Neural cell (in vitro differentiated cells): ENCODE measurements around the gene PRKCA. TPM values are rescaled to one million over a fixed set of nuclear protein-coding genes. Genes with fewer than 3 reads are reported as not detected.

Source experiments
- H2AFZ ChIP-seq: fragments of 200-600, 300-800 bp; sonication (generic), shearing (Covaris generic); 2 replicates; pipeline ENCODE4 v1.6.0; 2014; ENCODE audit warnings: low read depth, mild to moderate bottlenecking, antibody characterized with exemption, low read length, moderate library complexity
- H3F3A ChIP-seq: fragments of 200-600 bp; shearing (Covaris generic); 2 replicates; pipeline ENCODE4 v1.6.1; 2016; ENCODE audit warnings: mild to moderate bottlenecking, moderate library complexity, mixed read lengths, antibody characterized with exemption, low read length; ENCODE audit not compliant: insufficient read depth, poor library complexity, severe bottlenecking
- H3K27ac ChIP-seq: fragments of 200-600, 300-800 bp; sonication (generic), shearing (Covaris generic); 2 replicates; pipeline ENCODE4 v1.5.1; 2014; ENCODE audit warnings: mild to moderate bottlenecking, low read length, moderate library complexity
- H3K27me3 ChIP-seq: fragments of 300-800, 200-600 bp; sonication (generic), shearing (Covaris generic); 2 replicates; pipeline ENCODE4 v1.6.0; 2014; ENCODE audit warnings: mild to moderate bottlenecking, low read depth, low read length, moderate library complexity; ENCODE audit not compliant: insufficient read depth
- H3K36me3 ChIP-seq: fragments of 300-800, 200-600 bp; sonication (generic), shearing (Covaris generic); 2 replicates; pipeline ENCODE4 v1.5.1; 2014; ENCODE audit warnings: mild to moderate bottlenecking, antibody characterized with exemption, low read length, moderate library complexity; ENCODE audit not compliant: insufficient read depth
- H3K4me2 ChIP-seq: fragments of 300-800, 200-600 bp; sonication (generic), shearing (Covaris generic); 2 replicates; pipeline ENCODE4 v1.6.0; 2014; ENCODE audit warnings: mild to moderate bottlenecking, low read length
- H3K4me3 ChIP-seq: fragments of 300-800, 200-600 bp; sonication (generic), shearing (Covaris generic); 2 replicates; pipeline ENCODE4 v1.5.1; 2014; ENCODE audit warnings: mild to moderate bottlenecking, low read length, moderate library complexity
- H3K79me2 ChIP-seq: fragments of 200-600 bp; shearing (Covaris generic); replicated peaks from 2 replicates; pipeline ENCODE4 v1.6.0; 2014; ENCODE audit warnings: mild to moderate bottlenecking, low read length, moderate library complexity; ENCODE audit not compliant: insufficient read depth
- H3K9ac ChIP-seq: fragments of 300-800, 200-600 bp; sonication (generic), shearing (Covaris generic); 2 replicates; pipeline ENCODE4 v1.6.1; 2016; ENCODE audit warnings: mild to moderate bottlenecking, low read length, mixed read lengths
- H3K9me2 ChIP-seq: fragments of 200-600 bp; shearing (Covaris generic); 2 replicates; pipeline ENCODE4 v1.6.1; 2016; ENCODE audit warnings: mild to moderate bottlenecking, low read length, mixed read lengths; ENCODE audit not compliant: insufficient read depth
- H3K9me3 ChIP-seq: fragments of 200-600, 300-800 bp; sonication (generic), shearing (Covaris generic); 2 replicates; pipeline ENCODE4 v1.6.1; 2016; ENCODE audit warnings: mild to moderate bottlenecking, mixed run types, low read length, moderate library complexity, mixed read lengths
- H4K20me1 ChIP-seq: fragments of 200-600 bp; shearing (Covaris generic); 2 replicates; pipeline ENCODE4 v1.6.1; 2016; ENCODE audit warnings: mild to moderate bottlenecking, mixed run types; ENCODE audit not compliant: insufficient read depth
- CTCF ChIP-seq: fragments of 450-650 bp; IDR thresholded peaks from 2 replicates; pipeline ENCODE4 v1.5.1; 2014; ENCODE audit warnings: antibody characterized with exemption, mild to moderate bottlenecking, moderate library complexity; ENCODE audit not compliant: poor library complexity, severe bottlenecking
- EP300 ChIP-seq: fragments of 450-650 bp; conservative IDR thresholded peaks from 2 replicates; pipeline ENCODE4 v1.6.1; 2014; ENCODE audit warnings: antibody characterized with exemption, mild to moderate bottlenecking, moderate library complexity; ENCODE audit not compliant: poor library complexity, severe bottlenecking
- EZH2 ChIP-seq: fragments of 200-600, 300-800 bp; shearing (Covaris generic), sonication (generic); IDR thresholded peaks from 2 replicates; pipeline ENCODE4 v1.6.1; 2014; ENCODE audit warnings: antibody characterized with exemption, low read length, borderline replicate concordance, mild to moderate bottlenecking; ENCODE audit not compliant: insufficient read depth, poor library complexity, severe bottlenecking
- MXI1 ChIP-seq: fragments of 450-650 bp; conservative IDR thresholded peaks from 2 replicates; pipeline ENCODE4 v1.6.1; 2014; ENCODE audit warnings: antibody characterized with exemption, mild to moderate bottlenecking; ENCODE audit not compliant: poor library complexity, severe bottlenecking
- POLR2AphosphoS5 ChIP-seq: IDR thresholded peaks from 2 replicates; pipeline ENCODE4 v1.6.1; 2012
- RAD21 ChIP-seq: fragments of 450-650 bp; conservative IDR thresholded peaks from 2 replicates; pipeline ENCODE4 v1.6.1; 2014; ENCODE audit warnings: antibody characterized with exemption, mild to moderate bottlenecking, moderate library complexity
- REST ChIP-seq: IDR thresholded peaks from 2 replicates; pipeline ENCODE4 v1.6.1; 2012; ENCODE audit warnings: borderline replicate concordance
- SMC3 ChIP-seq: fragments of 450-650 bp; conservative IDR thresholded peaks from 2 replicates; pipeline ENCODE4 v1.6.1; 2014; ENCODE audit warnings: antibody characterized with exemption, mild to moderate bottlenecking, moderate library complexity; ENCODE audit not compliant: poor library complexity
- TAF1 ChIP-seq: IDR thresholded peaks from 2 replicates; pipeline ENCODE4 v1.6.1; 2012; ENCODE audit warnings: low read depth
- polyA plus RNA-seq: library from polyadenylated mRNA; depleted of rRNA; stranded (reverse); fragments of >200 nt; gene quantifications from 2 replicates; pipeline ENCODE4 v1.2.3, GENCODE V29; 2014

The PRKCA gene
- polyA plus RNA-seq, 1 donor from 2014 or later = 5.9 TPM

DNA sequence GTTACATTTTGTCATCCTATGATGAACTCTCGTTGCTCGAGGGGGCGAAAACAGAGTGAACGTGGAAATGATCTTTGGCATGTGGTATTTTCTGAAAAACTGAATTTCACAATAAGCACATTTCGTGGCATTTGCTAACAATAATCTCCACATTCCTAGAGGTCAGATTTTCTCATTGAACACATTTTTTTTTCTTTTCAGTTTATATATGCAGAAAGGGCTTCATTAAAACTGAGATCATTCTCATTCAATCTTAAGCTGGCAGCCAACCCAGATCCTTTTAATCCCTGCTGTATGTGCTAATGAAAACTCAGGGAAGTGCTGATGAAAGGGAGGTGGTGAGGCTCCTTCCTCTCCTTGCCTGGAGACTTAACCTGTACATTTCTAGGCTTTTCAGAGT, 52.6 kb downstream of the PRKCA start:
- no peak for TF ChIP-seq REST
- no peak for TF ChIP-seq CTCF
- no peak for TF ChIP-seq MXI1
- no peak for TF ChIP-seq POLR2AphosphoS5
- no peak for TF ChIP-seq EZH2
- no peak for TF ChIP-seq SMC3
- TF ChIP-seq EP300 = no peak
- TF ChIP-seq RAD21 = no peak
- no peak for TF ChIP-seq TAF1
- no peak overlapping the region for H3K4me2 ChIP-seq
- no peaks in the 10 kb centered on the region for H3K9me2 ChIP-seq
- no peaks in the 10 kb centered on the region for H3K9me3 ChIP-seq
- H3K27me3 ChIP-seq = no peaks in the 10 kb centered on the region
- H3K9ac ChIP-seq = no peak overlapping the region
- no peaks in the 10 kb centered on the region for H3K79me2 ChIP-seq
- H3K27ac ChIP-seq = no peak overlapping the region
- no peak overlapping the region for H2AFZ ChIP-seq
- no peak overlapping the region for H3K4me3 ChIP-seq
- H3F3A ChIP-seq = no peaks in the 10 kb centered on the region
- H4K20me1 ChIP-seq = no peaks in the 10 kb centered on the region
- H3K36me3 ChIP-seq = no peaks in the 10 kb centered on the region

GRCh38 chr17:66355510-66355909, 53.1 kb downstream of the PRKCA start:
- no peak overlapping the region for H3K4me3 ChIP-seq
- no peaks in the 10 kb centered on the region for H3K79me2 ChIP-seq
- H3K27me3 ChIP-seq = no peaks in the 10 kb centered on the region
- no peak overlapping the region for H3K9ac ChIP-seq
- no peaks in the 10 kb centered on the region for H4K20me1 ChIP-seq
- H3K9me2 ChIP-seq = no peaks in the 10 kb centered on the region
- TF ChIP-seq TAF1 (no peak), SMC3 (no peak), RAD21 (no peak), MXI1 (no peak), EP300 (no peak), CTCF (no peak), EZH2 (no peak), POLR2AphosphoS5 (no peak), REST (no peak)
- no peaks in the 10 kb centered on the region for H3F3A ChIP-seq
- no peak overlapping the region for H3K4me2 ChIP-seq
- H3K36me3 ChIP-seq = no peaks in the 10 kb centered on the region
- no peak overlapping the region for H3K27ac ChIP-seq
- no peak overlapping the region for H2AFZ ChIP-seq
- H3K9me3 ChIP-seq = no peaks in the 10 kb centered on the region
